Uterus (tissue), 4 donors: ENCODE measurements around the gene TAF15. TPM values are rescaled to one million over a fixed set of nuclear protein-coding genes. Genes with fewer than 3 reads are reported as not detected.

Experiments used
- DNase-seq, 2 donors: peaks; one replicate each; pipeline ENCODE4 v3.0.0-alpha.2; 2019 to 2020
- H3K27ac ChIP-seq, 2 donors: fragments of 200-600 bp; sonication (generic); 1 replicate in 1 of 2; 2 replicates in 1 of 2; pipeline ENCODE4 v1.5.1; 2016 to 2018
- H3K27me3 ChIP-seq, 2 donors: fragments of 200-600 bp; sonication (generic); one replicate each; pipeline ENCODE4 v1.5.1; 2018 to 2019; ENCODE audit warnings: control low read depth in 1 of 2
- H3K36me3 ChIP-seq, 2 donors: fragments of 200-600 bp; sonication (generic); one replicate each; pipeline ENCODE4 v1.5.1; 2019; ENCODE audit warnings: control low read depth in 1 of 2
- H3K4me1 ChIP-seq, 2 donors: fragments of 200-600 bp; sonication (generic); one replicate each; pipeline ENCODE4 v1.5.1; 2018 to 2019; ENCODE audit warnings: control low read depth in 1 of 2
- H3K4me3 ChIP-seq, 2 donors: fragments of 200-600 bp; sonication (generic); 1 replicate in 1 of 2; 2 replicates in 1 of 2; pipeline ENCODE4 v1.5.1; 2018 to 2019; ENCODE audit warnings: mild to moderate bottlenecking in 1 of 2
- H3K9me3 ChIP-seq, 2 donors: fragments of 200-600 bp; sonication (generic); one replicate each; pipeline ENCODE4 v1.5.1; 2019; ENCODE audit warnings: control low read depth in 1 of 2
- CTCF ChIP-seq, 4 experiments: fragments of 200-600 bp in 2 of 4; fragments of 450-650 bp in 2 of 4; sonication (generic) in 2 of 4; IDR thresholded peaks; one replicate each; pipeline ENCODE4 v1.5.1; 2016 to 2019; ENCODE audit warnings: antibody characterized with exemption in 4 of 4, mild to moderate bottlenecking in 2 of 4, moderate library complexity in 1 of 4
- POLR2A ChIP-seq, 2 donors: fragments of 450-650 bp; IDR thresholded peaks; one replicate each; pipeline ENCODE4 v1.6.1; 2016; ENCODE audit warnings: antibody characterized with exemption in 2 of 2, mild to moderate bottlenecking in 1 of 2, moderate library complexity in 1 of 2
- intact Hi-C: fragments of 100-400 bp; cut with DNase I; formaldehyde crosslinking; loops from one replicate; pipeline ENCODE4 v1.15.1; 2023; ENCODE audit warnings: low total_unique reads
- total RNA-seq, 4 donors: library from RNA; depleted of rRNA in 3 of 4; stranded (reverse); fragments of >200 nt in 3 of 4; gene quantifications; one replicate each; pipeline versions ENCODE4 v1.1.0 to v1.2.4, GENCODE V29; 2014 to 2023
- donor health status: DM: yes; HTN: yes; CAD: no.

The TAF15 gene
- total RNA-seq, result 100 to 1,000 TPM in 3 of 4 donors, 10 to 100 TPM in 1; 68.5 to 167 (median 113) TPM

GRCh38 chr17:35808962-35809854 is at the start of gene TAF15:
TSS of gene TAF15 (plus strand) at chr17:35809484. CDS start at chr17:35809570, 86 bp downstream.
- H3K27ac ChIP-seq, result peak within 1 kb of the TSS; percentile 98 to 99
- H3K4me1 ChIP-seq, result peaks cover 0 to 4% of the 10 kb centered on the region in 2 donors
- peak; percentile 95 to 96 for DNase-seq

GRCh38 chr17:35760587-35760986 is 48.7 kb upstream of the TAF15 start, which contains the start of gene C17orf50:
TSS of gene C17orf50 (plus strand) at chr17:35760887. CDS start at chr17:35760942, 55 bp downstream.
- DNase-seq, result no peak
- Histone ChIP-seq H3K27ac (no peak within 1 kb of the TSS), H3K27me3 (no peaks in the 10 kb centered on the region), H3K4me1 (no peaks in the 10 kb centered on the region), H3K4me3 (no peak within 1 kb of the TSS), H3K36me3 (no peaks in the 10 kb centered on the region), H3K9me3 (no peaks in the 10 kb centered on the region)
- intact Hi-C loops, result no loop called here
- TF ChIP-seq POLR2A (IDR thresholded peaks at IDR 0.05) (no peak), CTCF (IDR thresholded peaks at IDR 0.05) (no peak)

More at GRCh38 chr17:35808962-35809854, at the start of gene TAF15:
- intact Hi-C loops, result loop anchor here (5.0 kb wide), 1 partner anchor 42 kb away; no protein-coding TSS in a partner anchor
- Histone ChIP-seq H3K4me3 (peak within 1 kb of the TSS; percentile 98 to 100), H3K27me3 (no peaks in the 10 kb centered on the region), H3K36me3 (no peaks in the 10 kb centered on the region), H3K9me3 (no peaks in the 10 kb centered on the region)
- TF ChIP-seq CTCF (IDR thresholded peaks at IDR 0.05) (peak; percentile 63 to 89 (median 71)), POLR2A (IDR thresholded peaks at IDR 0.05) (peak; percentile 97 to 99)

GRCh38 chr17:35761601-35762000 is 47.7 kb upstream of the TAF15 start:
- DNase-seq, result no peak
- no peaks in the 10 kb centered on the region for H3K4me1 ChIP-seq
- no peaks in the 10 kb centered on the region for H3K36me3 ChIP-seq
- TF ChIP-seq POLR2A (IDR thresholded peaks at IDR 0.05) (no peak), CTCF (IDR thresholded peaks at IDR 0.05) (no peak)
- H3K27ac ChIP-seq, result no peak overlapping the region
- intact Hi-C loops, result no loop called here
- no peak overlapping the region for H3K4me3 ChIP-seq
- no peaks in the 10 kb centered on the region for H3K27me3 ChIP-seq
- H3K9me3 ChIP-seq, result no peaks in the 10 kb centered on the region

- Histone ChIP-seq H3K36me3 (no peaks in the 10 kb centered on the region), H3K27me3 (no peaks in the 10 kb centered on the region), H3K27ac (no peak overlapping the region), H3K4me3 (peak overlapping the region; percentile 20 to 38), H3K4me1 (no peaks in the 10 kb centered on the region), H3K9me3 (no peaks in the 10 kb centered on the region)
- DNase-seq, result no peak
- TF ChIP-seq CTCF (IDR thresholded peaks at IDR 0.05) (no peak), POLR2A (IDR thresholded peaks at IDR 0.05) (no peak)
- intact Hi-C loops, result no loop called here
Measured at GRCh38 chr17:35763767-35764122, 45.5 kb upstream of the TAF15 start.
